ENCODE results near the gene DCAKD.
"Not testable (repeated sequence)": the region's sequence is repeated elsewhere in the genome, so short reads cannot be mapped to it uniquely, and the experiment has no call there.

DNA sequence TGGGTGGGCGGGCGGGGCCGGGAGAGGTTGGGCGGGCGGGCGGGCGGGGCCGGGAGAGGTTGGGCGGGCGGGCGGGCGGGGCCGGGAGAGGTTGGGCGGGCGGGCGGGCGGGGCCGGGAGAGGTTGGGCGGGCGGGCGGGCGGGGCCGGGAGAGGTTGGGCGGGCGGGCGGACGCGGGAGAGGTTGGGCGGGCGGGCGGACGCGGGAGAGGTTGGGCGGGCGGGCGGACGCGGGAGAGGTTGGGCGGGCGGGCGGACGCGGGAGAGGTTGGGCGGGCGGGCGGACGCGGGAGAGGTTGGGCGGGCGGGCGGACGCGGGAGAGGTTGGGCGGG is 254 bp upstream of the DCAKD start:
- TF ChIP-seq, protein P1, sequence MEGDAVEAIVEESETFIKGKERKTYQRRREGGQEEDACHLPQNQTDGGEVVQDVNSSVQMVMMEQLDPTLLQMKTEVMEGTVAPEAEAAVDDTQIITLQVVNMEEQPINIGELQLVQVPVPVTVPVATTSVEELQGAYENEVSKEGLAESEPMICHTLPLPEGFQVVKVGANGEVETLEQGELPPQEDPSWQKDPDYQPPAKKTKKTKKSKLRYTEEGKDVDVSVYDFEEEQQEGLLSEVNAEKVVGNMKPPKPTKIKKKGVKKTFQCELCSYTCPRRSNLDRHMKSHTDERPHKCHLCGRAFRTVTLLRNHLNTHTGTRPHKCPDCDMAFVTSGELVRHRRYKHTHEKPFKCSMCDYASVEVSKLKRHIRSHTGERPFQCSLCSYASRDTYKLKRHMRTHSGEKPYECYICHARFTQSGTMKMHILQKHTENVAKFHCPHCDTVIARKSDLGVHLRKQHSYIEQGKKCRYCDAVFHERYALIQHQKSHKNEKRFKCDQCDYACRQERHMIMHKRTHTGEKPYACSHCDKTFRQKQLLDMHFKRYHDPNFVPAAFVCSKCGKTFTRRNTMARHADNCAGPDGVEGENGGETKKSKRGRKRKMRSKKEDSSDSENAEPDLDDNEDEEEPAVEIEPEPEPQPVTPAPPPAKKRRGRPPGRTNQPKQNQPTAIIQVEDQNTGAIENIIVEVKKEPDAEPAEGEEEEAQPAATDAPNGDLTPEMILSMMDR (IDR thresholded peaks at IDR 0.05): not testable (repeated sequence)
- TF ChIP-seq POLR2A (IDR thresholded peaks at IDR 0.05): not testable (repeated sequence)

All from uterus (tissue), 2 donors.